GM18909 (cell line): ENCODE data around the gene FCHSD2.

Source experiments
- ATAC-seq: cut with Tn5 transposase; IDR thresholded peaks from one replicate; pipeline ENCODE4 v1.9.1; 2021; ENCODE audit warnings: mild to moderate bottlenecking; ENCODE audit not compliant: unreplicated experiment, poor library complexity

The FCHSD2 gene

GRCh38 chr11:72856551-72857345, 285.4 kb downstream of the FCHSD2 start:
- ATAC-seq = no peak

- no peak for ATAC-seq
Measured at GRCh38 chr11:72856065-72856464, 286.1 kb downstream of the FCHSD2 start.

DNA sequence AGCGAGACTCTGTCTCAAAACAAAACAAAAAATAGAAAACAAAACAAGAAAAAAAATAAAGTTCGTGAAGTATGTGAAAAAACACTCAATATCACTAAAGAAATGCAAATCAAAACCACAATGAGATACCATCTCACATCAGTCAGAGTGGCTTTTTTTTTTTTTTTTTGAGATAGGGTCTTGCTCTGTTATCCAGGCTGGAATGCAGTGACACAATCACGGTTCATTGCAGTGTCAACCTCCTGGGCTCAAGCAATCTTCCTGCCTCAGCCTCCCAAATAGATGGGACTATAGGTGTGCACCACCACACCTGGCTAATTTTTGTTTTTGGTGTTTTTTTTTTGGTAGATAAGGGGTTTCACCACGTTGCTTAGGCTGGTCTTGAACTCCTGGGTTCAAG, 290.4 kb downstream of the FCHSD2 start:
- no peak for ATAC-seq

- no peak for ATAC-seq
Measured at GRCh38 chr11:72850832-72851231, 291.3 kb downstream of the FCHSD2 start.

DNA sequence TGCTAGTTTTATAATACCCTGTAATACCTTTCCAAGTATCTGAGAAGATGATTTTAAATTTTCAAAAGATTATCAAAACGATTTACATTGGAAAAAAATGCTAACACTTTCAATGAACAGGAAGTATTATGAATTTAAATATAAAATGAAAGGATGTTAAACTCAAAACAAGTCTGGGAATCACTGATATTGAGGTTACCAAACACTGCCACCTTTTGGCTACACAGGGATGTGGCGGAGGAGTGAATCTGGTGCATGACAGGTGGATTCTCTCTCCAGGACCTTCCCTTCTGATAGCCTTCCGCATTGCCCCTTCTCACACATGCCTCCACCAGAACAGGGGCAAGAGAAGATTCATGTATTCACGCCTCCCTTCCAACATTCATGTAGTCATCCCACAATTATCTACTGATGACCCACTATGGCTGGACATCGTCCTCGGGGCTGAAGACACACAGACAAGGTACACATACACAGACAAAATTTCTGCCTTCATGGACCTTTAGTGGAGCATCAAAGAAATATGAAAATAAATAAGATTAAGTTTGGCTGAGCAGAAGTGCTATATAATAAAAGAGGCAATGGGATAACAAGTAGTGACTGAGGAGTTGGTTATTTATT, 293.2 kb downstream of the FCHSD2 start:
- no peak for ATAC-seq

- ATAC-seq = no peak
Measured at GRCh38 chr11:72844356-72844755, 297.8 kb downstream of the FCHSD2 start.

- no peak for ATAC-seq
Measured at GRCh38 chr11:72842653-72843330, 299.3 kb downstream of the FCHSD2 start.

- ATAC-seq = no peak
Measured at GRCh38 chr11:72842126-72842525, 300.0 kb downstream of the FCHSD2 start.

DNA sequence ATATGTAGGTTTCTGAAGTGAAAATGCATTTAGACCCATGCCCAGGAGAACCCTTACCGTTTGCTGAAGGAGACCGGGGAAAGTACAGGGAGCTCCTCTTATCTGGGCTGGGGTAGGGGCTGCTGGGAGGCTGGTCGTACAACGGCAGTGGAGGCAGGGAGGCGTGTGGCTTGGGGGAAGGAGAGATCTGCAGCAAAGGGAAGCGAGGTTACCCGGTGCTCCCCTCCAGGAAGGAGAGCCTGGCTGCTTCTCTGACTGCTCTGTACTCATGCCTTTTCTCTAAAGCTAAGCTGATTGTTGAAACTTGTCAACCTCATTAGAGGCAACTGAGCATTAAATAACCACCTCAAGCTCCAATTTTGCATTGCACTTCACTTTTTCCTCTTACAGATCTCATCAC, 300.7 kb downstream of the FCHSD2 start:
- ATAC-seq = no peak

DNA sequence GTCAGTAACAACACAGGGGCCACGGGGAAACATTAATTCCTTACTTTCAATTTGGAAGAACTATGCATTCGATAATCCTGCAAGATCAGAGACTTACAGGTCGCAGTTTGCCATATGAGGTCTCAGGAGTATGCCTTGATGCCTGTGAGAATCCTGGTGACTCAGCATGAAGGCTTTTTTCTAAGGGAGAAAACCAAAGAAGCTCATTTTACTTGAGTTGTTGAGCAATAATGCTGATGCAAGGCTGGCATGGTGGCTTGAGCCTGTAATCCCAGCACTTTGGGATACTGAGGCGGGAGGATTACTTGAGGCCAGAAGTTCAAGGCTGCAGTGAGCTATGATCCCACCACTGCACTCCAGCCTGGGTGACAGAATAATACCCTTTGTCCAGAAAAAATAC, 301.3 kb downstream of the FCHSD2 start:
- no peak for ATAC-seq

DNA sequence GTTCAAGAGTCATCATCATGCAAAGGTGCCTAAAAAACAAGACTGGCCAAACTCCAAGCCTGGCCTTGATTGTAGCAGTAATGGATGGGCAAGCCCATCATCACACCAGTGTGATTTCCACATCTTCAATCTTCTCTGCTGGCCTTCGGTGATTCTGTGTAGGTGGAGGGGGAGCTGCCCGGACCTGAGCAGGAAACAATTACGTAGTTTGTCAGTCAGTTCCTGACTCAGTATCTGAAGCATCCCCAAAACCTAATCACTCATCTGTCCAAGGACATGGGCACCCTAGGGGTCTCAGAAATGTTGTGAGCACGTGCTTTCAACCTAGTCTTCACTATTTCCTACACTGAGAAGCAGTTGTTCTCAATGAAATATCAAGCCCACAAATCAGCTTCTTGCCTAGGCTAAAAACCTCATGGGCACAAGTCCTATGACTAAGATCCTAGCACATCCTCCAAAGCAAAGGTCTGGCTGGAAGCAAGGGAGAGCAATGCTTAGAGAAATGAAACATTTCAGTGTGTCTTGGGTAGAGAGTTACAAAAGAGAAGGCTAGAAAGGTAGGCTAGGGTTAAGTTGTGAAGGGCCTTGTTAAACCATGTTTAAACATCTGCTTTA, 303.3 kb downstream of the FCHSD2 start:
- no peak for ATAC-seq

- ATAC-seq = no peak
Measured at GRCh38 chr11:72836111-72836510, 306.0 kb downstream of the FCHSD2 start.

- ATAC-seq = no peak
Measured at GRCh38 chr11:72834905-72835304, 307.2 kb downstream of the FCHSD2 start.

- ATAC-seq = no peak
Measured at GRCh38 chr11:72833811-72834493, 308.2 kb downstream of the FCHSD2 start.

DNA sequence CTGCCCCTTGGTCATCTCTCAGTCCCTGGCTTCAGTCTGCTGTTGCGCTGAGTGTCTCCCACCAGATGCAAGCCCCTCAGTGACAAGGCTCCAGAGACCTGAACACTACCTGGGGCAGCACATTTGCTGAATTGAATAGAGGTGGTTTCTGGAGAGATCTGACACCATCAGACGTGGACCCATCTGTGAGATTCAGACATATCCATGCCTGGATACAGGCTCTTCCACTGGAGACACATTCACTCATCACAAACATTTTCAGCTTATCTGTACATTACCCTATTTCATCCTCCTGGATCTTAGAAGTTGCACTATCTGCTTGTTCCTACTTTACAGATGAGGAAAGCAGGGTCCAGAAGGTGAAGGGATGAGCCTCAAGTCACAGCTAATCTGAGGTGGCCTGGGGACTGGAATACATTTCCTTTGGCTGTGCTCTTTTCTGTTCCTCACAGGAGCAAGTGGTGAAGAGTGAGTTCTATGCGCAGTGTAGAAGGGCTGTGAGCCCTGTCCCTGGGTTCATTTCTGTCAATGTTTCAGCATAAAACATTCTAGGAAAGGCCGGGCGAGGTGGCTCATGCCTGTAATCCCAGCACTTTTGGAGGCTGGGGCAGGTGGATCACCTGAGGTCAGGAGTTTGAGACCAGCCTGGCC, 308.9 kb downstream of the FCHSD2 start:
- no peak for ATAC-seq

GRCh38 chr11:72832301-72833082, 309.6 kb downstream of the FCHSD2 start:
- no peak for ATAC-seq

- no peak for ATAC-seq
Measured at GRCh38 chr11:72831521-72832300, 310.4 kb downstream of the FCHSD2 start.

DNA sequence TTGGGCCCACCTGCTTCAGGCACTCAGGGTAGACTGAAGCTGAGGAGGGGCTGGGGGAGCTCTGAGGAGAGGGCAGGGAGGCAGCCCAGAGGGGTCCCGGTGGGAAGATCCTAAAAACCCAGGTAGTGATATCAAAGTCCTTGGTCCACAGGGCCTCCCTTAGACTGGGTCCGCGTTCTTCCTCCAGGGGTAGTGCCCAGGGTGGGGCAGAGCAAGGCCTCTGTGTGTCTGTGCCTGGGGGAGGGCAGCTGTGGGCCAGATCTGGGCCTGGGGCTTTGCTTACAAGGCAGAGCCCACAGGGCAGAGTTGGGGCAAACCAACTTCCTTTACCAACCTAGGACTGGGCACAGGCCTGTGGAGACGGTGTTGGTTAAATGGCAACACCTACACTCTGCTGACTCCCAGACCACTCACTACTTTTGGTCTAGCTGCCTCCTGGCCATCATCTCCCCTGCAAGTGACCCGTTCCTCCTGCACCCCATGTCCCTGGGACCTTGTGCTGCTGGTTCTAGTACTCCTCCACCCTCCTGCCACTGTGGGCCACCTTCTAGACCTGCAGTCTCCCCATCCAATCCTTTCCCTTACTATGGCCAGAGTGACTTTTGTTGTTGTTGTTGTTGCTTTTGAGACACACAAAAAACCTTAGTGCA, 312.1 kb downstream of the FCHSD2 start:
- no peak for ATAC-seq
